Hippocampal formation (tissue), 2 donors: ENCODE measurements around the gene EGFL7.

Experiments used
- DNase-seq, 2 donors: peaks; one replicate each; lab custom pipeline; 2025; lab: John Stamatoyannopoulos, UW

Gene EGFL7

DNA sequence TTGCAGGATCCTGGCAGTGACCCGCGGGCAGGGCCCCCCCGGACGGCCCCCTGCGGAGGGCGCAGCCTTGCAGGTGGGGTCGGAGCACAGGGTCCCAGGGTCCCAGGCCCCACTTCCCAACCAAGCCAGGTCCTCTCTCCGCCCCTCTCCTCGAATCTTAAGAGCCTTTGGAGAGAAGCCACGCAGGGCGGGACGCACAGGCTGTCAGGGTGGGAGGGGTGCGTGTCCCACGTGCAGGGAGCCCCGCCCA lies 18.4 kb upstream of the EGFL7 start:
- no peak for DNase-seq

DNA sequence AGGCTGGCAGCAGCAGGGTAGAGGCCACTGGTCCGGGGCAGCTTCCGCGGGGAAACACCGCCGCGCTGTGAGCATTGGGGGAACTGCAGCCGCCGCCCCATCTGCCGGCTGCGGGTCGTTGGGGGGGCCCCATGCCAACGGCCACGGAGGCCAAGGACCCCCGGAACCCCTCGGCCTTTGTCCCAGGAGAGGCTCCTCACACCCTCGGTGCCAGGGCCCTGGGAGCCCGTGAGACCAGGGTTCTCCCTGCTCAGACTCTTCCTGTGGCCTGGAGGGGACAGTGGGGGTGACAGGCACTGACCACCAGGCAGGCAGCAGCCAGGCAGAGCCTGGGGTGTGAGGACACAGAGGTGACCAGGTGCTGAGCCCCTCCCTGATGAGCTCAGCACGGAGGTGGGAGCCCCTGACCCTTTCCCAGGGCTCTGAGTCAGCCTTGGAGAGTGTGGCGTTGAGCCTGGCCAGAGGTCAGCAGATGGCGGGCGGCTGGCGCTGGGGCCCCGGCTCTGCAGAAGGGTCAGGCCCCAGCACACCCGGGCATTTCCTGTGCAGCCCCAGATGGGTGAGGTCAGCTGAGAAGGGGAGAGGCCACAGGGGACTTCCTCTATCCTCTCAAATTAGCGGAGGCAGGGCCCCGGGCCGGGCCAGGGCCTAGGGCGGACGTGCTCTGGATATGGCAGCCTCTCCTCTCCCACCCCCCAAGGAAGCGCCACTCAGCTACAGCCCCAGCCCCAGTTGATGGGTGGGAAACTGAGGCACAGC lies 17.9 kb upstream of the EGFL7 start:
- DNase-seq: peak in 1 of 2 donors; percentile 18

DNA sequence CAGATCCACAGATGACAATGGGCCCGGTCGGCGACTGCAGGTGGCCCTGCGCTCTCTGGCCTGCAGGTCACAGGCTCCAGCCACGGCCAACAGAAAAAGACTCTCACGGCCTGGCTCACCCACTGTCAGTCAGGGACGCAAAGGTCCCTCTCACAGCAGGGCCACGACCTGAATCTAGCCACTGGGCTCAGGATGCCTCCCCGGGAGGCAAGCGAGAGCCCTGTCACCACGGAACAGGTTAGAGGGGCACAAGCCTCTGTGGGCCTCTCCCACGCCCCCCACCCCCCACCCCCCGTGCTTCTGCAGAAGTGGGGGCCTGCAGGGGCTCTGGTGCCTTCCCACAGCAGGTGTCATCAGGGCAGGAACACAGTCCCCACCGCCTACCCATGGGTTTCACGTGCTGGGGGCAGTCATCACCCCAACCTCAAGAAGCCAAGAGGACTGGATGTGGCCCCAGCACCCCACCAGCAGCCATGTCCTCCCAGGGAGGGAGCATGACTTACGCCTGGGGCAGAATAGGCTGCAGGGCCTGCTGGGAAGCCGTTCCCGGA lies 17.3 kb upstream of the EGFL7 start:
- no peak for DNase-seq

DNA sequence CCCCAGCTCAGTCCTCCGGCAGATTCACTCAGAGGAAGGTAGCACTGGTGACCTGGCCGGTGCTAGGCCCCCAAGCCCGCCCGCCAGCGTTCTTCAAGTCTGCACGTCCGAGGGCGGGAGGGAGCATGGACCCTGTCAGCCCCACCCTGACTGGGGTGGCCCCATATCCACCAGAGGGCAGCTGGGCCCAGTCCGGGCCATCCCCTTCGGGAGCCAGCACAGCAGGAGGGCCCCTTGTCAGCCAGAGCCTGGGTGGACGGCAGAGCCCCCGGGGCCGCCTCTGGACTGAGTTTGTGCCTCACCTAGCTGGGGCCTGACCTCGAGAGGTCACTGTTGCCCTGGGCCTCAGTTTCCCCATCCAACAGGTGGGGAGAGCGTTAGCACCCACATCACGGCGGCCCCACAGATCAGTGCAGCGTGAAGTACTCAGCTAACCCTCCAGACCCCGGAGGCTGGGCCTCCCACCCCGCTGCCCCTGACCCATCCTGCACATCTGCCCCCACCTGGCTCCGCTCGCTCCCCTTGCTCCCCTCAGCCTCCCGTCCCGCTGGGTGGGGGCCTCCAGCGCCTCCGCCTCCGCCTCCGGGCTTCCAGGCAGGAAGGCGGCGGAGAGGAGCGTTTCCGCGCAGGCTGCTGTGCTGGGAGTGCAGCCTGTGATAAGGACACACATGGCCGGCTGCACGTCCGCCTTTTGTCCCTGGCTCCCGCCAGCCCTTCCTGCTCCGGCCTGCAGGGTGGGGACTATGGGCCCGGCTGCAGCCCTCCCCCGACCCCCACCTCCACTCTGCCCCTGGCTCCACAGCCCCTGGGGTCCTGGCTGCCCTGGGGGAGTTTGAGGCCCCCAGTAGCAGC lies 16.6 kb upstream of the EGFL7 start:
- DNase-seq: no peak

DNA sequence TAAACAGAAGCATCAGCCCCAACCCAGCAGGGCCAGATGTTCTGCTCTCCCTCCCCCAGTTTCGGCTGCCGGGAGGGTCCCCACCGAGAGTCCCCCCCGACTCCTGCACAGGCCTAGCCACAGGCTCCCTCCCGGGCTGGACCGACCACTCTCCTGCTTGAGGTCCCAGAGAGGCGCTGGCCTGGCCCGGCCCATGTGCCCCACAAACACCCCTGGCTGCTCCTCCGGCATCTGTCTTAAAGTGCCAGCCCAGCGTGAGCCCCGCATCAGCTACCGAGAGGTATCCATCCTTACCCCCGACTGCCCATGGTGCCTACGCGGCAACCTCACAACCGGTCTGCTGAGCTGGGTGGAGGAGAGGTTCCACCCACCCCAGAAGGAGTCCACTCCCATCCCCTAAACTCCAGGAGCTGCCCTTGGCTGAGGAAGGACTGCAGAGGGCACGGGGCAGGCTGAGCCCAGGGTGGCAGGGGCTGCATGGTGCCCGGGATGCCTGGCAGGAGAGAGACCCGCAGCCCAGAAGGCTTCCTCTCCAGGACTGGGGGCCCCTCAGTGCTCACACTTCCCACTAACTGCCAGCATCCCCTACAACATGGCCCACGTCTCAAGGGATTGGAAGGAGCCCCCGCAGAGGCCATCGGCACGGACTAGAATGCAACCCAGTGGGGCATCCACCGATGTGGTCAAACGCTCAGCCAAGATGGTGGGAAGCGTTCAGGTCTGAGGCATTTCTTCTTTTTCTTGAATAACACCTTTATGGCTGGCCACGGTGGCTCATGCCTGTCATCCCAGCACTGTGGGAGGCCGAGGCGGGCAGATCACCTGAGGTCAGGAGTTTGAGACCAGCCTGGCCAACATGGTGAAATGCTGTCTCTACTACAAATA lies 15.6 kb upstream of the EGFL7 start:
- no peak for DNase-seq

DNA sequence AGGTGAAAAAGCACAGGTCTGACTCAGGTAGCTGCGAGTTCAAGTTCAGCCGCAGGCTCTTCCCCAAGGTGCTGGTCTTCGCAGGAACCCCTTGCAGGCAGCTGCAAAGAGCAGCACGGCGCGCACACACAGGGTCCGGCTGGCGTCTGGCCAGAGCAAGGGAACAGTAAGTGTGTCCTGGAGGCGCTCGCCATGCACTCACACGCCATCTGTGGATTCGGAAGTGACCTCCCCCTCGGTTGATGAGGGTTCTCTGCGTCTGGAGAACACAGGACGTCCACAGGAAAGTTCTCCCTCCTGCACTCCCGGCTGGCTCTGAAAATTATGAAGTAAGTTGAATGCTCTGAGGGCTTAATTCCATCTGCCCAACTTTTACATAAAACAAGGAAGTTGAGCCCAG lies 14.0 kb upstream of the EGFL7 start:
- no peak for DNase-seq

DNA sequence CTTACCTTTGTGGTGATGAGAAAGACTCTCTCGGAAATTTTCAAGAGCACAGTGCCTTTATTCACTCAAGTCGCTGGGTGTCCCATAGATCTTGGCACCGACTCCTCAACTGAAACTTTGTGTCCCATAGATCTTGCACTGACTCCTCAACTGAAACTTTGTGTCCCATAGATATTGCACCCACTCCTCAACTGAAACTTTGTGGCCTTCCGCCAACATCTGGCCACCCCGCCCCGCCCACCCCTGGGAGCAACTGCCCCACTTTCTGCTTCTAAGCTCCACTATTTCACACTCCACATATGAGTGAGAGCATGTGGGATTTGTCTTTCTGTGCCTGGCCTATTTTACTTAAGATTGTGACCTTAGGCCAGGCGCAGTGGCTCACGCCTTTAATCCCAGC lies 12.7 kb upstream of the EGFL7 start:
- no peak for DNase-seq

DNA sequence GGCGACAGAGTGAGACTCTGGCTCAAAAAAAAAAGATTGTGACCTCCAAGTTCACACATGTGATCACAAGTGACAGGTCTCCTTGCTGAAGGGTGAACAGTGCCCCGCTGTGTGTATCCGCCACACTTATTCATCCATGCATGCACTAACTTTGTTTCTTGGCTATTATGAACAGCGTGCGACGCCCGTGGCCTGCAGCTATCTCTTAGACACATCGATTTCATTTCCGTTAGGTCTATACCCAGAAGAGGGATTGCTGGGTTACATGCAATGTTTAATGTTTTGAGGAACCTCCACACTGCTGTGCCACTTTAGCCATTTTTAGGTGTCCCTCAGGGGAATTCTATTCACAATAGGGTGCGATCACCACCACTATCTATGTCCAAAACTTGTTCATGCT lies 12.1 kb upstream of the EGFL7 start:
- DNase-seq: no peak

DNA sequence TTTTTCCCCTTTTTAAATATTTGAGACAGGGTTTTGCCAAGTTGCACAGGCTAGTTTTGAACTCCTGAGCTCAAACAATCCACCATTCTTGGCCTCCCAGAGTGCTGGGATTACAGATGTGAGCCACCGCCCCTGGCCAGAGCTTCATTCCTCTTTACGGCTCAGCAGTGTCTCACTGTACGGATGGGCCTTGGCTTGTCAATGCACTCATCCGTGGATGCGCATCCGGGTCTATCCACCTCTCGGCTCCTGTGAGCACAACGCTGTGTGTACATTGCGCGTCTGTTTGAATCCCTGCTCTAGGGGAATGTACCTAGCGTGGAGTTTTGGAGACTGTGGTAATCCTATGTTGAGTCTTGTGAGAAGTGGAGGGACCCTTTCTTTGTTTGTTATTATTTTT lies 10.9 kb upstream of the EGFL7 start:
- DNase-seq: no peak

DNA sequence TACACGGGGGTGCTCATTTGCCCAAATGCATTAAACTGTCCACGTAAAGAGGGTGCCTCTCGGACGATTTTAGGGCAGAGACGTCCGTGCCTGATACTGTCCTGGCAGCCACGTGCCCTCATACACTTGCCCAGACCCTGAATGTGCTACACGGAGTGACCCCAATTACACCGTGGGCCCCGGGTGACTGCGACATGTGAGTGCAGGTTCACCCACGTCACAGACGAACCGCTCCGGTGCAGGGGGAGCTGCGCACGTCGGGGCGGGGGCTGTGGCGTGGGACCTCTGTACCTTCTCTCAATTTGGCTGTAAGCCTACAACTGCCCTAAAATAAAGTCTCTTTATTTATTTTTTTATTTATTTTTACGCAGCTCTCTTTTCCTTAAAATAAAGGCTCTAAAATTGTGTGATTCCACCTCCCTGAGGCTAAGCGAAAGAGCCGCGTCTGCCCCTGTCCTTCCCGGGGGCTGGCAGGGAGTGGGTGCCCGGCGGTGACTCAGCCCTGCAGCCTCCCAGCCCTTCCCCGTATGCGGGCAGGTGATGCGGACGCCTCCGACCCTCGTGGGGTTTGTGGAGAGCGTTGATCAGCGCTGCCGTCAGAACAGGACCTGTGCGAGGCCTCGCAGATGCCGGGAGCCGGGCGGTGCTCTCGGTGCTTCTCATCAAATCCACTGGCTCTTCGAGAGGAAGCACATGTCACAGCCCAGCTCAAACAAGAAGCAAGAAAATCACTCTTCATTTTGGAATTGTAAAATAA lies 9.2 kb upstream of the EGFL7 start:
- no peak for DNase-seq

DNA sequence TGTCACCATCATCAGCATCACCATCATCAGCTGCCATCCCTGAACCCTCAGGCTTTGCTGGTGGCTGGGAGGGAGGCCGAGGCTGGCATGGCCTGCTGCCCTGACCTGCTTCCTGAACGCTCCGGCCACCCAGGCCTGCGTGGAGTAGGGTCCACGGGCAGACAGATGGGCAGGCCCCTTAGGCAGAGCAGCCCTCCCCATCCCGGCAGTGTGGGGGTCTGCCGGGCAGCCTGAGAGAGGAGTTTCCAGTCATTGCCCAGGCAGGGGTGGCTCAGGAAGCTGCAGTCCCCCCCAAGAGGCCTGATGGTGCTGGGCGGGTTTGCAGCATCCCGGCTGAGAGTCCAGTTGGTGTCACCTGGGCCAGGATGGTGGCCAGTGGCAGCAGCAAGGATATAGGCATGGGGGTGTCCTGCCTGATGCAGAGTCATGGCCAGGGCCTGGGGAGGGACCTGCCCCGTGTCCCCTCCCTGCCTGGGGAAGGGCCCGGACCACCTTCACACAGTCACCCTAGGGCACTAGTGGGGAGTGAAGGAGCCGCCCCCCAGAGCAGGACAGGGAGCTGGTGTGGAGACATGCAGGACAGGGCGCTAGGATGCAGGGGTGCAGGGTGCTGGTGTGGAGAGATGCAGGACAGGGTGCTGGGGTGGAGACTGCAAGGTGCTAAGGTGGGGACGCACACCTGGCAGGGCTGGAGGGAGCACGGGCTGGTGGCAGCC lies 7.7 kb upstream of the EGFL7 start:
- no peak for DNase-seq

DNA sequence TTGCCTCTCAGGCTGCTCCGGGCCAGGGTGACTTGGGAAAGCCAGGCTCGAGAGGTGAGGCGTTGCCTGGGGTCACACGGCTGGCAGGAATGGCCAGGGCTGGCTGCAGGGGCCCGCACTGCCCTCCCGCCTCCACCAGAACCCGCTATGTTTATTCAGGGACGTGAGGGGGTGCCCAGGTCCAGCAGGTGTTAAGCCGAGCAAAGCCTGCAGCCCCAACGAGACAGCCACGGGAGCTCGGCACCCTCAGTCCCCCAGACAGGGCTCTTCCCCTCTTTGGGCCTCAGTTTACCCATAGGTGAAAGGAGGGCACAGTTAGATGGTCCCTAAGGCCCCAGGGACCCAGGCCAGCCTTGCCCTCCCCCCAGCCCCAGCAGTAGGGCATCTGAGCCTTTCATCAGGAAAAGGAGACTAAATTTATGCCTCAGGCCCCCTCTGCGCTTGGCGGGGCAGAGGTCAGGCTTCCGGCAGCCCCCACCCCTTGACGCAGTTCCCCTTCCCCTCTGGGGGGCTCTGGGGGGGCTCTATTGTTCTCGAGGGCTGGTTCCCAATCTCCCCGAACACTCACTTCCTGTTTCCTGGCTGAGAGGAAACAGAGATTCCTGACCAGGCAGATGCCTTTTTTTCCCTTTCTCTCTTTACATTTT lies 7.1 kb upstream of the EGFL7 start:
- no peak for DNase-seq

DNA sequence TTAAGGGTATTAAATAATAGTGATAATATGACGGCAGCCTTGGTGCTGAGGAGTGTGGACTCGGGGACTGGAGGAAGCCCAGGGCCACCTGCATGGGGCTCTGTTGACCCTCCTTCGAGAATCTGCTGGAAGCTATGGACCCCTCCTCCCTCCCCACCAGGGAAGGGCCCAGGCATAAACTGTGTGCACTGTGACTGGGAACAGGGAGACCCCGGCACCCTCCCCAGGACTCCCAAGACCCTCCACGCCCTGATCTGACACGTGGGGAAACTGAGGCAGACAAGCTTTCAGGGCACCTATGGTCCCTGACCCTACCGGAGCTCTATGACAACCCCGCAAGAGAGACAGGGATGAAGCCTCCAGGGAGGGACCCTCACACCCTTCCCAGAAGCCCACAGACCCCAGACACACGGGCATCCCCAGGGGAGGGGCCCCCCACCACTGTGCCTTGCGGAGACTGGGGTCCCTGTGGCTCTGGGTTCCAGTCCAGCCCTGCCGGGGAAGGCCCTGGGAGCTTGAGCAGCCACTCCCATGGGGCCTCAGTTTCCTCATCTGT lies 6.5 kb upstream of the EGFL7 start:
- DNase-seq: no peak

DNA sequence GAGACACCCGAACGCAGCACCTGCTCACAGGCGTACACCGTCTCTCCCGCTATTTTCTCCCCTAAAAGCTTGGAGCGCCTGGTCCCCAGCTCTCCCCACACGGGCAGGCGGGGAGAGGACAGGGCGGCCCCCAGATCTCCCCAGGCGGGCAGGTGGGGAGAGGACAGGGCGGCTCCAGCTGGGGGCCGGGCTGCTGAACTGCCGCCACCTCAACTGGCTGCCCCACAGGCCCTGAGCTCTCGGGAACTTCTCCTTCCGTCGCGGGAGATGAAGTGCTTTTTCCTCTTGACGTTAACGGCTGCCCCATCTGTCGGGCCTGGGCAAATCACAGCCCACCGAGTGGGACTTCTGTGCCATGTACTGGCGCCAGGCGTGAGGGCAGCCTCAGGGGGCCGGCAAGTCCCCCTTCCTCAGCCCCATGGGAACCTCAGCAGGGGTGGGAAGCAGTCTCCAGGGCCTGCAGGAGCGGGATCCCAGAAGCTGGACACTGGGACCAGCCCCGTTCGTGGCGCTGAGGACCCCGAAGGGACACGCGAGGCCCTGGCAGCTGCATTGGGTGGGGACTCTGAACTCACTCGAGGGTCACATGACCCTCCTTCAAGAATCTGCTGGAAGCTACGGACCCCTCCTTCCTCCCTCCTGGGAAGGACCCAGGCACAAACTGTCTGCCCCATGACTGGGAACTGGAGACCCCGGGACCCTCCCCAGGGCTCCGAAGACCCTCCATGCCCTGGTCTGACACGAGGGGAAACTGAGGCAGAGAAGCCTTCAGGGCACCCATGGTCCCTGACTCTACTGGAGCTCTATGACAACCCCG lies 5.7 kb upstream of the EGFL7 start:
- DNase-seq: no peak

DNA sequence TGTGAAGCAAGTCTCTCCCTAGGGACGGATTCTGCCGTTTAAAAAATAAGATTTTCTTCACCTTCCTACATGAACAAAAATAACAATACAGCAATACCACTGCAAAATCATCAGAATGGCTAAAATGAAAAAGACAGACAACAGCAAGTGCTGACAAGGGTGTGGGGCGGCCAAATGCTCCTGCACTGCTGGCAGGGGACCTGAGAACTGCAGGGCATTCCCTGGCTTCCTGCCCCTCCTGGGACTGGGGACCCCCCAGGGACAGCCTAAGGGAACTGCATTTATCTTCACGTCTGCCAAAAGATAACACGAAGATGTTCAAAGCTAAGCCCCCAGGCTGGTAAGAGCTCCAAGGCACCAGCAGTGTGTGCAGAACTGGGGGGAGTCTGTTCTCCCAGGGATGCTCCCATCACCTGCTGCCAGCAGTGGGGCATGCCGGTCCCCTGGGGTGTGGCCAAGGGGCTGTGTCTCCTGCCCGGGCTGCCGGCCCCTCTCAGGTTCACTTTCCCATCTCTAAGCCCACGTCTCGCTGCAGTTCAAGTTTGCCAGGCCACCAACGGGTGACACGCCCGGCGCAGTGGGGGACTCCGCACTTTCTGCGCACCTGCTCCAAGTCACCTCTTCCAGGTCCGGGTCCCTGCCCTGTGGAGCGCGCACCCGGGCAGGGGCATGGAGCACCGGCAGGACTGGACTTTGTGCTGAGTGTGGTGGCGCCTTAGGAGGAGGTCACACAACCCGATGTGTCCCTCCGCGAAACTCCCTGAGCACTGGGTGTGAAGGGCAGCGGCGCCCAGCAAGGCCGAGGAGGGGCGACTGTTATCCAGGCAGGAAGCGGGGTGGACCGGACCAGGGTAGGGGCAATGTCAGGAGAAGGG lies 4.5 kb upstream of the EGFL7 start:
- no peak for DNase-seq

DNA sequence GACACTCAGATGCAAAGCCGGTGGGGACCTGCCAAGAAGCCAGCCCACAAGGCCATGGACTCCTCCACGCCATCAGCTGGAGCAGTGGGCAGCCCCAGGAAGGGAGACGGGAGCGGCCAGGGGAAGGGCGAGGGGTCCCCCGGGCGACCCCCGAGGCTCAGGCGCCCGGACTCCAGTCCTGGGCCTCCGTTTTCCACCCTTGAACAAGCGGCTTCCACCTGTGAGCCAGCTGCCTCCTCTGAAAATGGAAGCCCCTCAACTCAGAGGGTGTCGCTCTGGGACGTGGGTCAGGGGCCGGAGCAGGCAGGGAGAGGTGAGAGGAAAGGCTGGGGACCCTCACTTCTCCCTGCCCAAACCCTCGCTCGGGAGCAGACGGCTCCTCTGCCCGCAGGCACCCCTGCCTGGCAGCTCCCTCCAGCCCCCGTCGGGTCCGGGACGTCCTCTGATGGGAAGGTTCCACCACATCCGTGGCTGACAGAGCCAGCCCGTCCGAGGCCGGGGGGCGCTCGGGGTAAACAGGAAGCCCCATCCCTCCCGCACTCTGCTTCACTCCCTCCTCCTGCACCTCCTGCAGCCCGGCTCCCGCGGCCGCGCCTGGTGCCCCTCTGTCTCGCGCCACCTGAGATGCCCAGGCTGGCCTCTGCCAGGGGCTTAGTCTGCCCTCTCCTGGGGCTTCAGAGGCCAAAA lies 3.7 kb upstream of the EGFL7 start:
- DNase-seq: no peak
